ENCODE data around the gene TIMM29.
A peak's percentile ranks its signal among the peaks of the same experiment; 100 is the strongest.

- TF ChIP-seq, protein P1, sequence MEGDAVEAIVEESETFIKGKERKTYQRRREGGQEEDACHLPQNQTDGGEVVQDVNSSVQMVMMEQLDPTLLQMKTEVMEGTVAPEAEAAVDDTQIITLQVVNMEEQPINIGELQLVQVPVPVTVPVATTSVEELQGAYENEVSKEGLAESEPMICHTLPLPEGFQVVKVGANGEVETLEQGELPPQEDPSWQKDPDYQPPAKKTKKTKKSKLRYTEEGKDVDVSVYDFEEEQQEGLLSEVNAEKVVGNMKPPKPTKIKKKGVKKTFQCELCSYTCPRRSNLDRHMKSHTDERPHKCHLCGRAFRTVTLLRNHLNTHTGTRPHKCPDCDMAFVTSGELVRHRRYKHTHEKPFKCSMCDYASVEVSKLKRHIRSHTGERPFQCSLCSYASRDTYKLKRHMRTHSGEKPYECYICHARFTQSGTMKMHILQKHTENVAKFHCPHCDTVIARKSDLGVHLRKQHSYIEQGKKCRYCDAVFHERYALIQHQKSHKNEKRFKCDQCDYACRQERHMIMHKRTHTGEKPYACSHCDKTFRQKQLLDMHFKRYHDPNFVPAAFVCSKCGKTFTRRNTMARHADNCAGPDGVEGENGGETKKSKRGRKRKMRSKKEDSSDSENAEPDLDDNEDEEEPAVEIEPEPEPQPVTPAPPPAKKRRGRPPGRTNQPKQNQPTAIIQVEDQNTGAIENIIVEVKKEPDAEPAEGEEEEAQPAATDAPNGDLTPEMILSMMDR (IDR thresholded peaks at IDR 0.05; ENCODE audit: insufficient read depth, low read length, poor library complexity, severe bottlenecking) = peak; percentile 38
- TF ChIP-seq EZH2phosphoT487 (conservative IDR thresholded peaks at IDR 0.05; ENCODE audit: low read length) = no peak
Observed at GRCh38 chr19:10964903-10965302, 36.3 kb downstream of the TIMM29 start.

Measured in SU-DHL-6 (cell line).